ENCODE data around the gene SPON1.

DNA sequence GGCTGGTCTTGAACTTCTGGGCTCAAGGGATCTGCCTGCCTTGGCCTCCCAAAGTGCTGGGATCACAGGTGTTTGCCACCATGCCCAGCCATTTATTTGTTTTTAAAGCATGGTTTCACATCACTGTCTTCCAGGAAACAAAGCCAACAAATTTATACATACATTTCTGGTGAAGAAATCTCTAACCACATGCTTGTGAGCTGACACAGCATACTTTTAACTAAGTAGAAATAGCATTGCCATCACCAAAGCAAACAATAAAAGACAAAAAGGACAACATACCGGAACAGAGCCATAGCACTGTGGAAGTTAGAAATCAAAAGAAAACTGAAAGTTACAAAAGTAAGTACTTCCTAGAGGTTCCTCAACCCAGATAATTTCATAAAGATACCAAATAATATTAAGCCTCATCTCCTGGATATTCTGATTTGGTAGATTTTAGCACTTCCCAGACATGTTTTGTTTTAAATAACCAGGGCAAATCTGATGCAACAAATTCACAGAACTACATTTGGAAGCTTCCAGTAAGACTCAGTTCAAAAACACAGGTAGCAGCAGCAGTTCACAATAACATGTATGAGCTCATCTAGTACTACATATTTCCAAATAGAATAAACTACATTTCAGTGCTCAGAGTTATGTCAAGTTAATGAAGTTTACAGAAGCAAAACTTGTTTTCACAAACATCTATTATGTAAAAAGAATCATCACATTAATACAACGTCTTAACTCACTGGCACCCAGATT, 325.8 kb downstream of the SPON1 start:
- TF ChIP-seq BHLHE40 (IDR thresholded peaks at IDR 0.05; ENCODE audit: borderline replicate concordance) (no peak), SP1 (IDR thresholded peaks at IDR 0.05) (no peak), TARDBP (IDR thresholded peaks at IDR 0.05) (no peak), FOXM1 (IDR thresholded peaks at IDR 0.05; ENCODE audit: borderline replicate concordance) (no peak), ELF4 (IDR thresholded peaks at IDR 0.05) (no peak), NFRKB (IDR thresholded peaks at IDR 0.05) (no peak), SUZ12 (IDR thresholded peaks at IDR 0.05) (no peak), FOXA1 (IDR thresholded peaks at IDR 0.05) (no peak), FOXK2 (IDR thresholded peaks at IDR 0.05) (no peak), ARNT (IDR thresholded peaks at IDR 0.05) (no peak), ZNF384 (IDR thresholded peaks at IDR 0.05) (no peak)
- TF ChIP-seq, protein P1, sequence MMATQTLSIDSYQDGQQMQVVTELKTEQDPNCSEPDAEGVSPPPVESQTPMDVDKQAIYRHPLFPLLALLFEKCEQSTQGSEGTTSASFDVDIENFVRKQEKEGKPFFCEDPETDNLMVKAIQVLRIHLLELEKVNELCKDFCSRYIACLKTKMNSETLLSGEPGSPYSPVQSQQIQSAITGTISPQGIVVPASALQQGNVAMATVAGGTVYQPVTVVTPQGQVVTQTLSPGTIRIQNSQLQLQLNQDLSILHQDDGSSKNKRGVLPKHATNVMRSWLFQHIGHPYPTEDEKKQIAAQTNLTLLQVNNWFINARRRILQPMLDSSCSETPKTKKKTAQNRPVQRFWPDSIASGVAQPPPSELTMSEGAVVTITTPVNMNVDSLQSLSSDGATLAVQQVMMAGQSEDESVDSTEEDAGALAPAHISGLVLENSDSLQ (IDR thresholded peaks at IDR 0.05), result no peak
